Measurements from ENCODE around the gene AOAH.

The AOAH gene

GRCh38 chr7:36614959-36615358 is 109.3 kb downstream of the AOAH start:
- DNase-seq (ENCODE audit: low read depth), result no peak
- no peak overlapping the region for H3K4me3 ChIP-seq (ENCODE audit: control insufficient read depth, low read depth, low read length)
- no peak for TF ChIP-seq CTCF (IDR thresholded peaks at IDR 0.05; ENCODE audit: control insufficient read depth, insufficient read depth, low read depth, low read length, missing control alignments)

- TF ChIP-seq CTCF (IDR thresholded peaks at IDR 0.05; ENCODE audit: control insufficient read depth, insufficient read depth, low read depth, low read length, missing control alignments), result no peak
- no peak overlapping the region for H3K4me3 ChIP-seq (ENCODE audit: control insufficient read depth, low read depth, low read length)
- no peak for DNase-seq (ENCODE audit: low read depth)
These were observed 111.2 kb downstream of the AOAH start for GRCh38 chr7:36613031-36613614.

- DNase-seq (ENCODE audit: low read depth), result no peak
- no peak for TF ChIP-seq CTCF (IDR thresholded peaks at IDR 0.05; ENCODE audit: control insufficient read depth, insufficient read depth, low read depth, low read length, missing control alignments)
- H3K4me3 ChIP-seq (ENCODE audit: control insufficient read depth, low read depth, low read length), result no peak overlapping the region
These were observed 112.6 kb downstream of the AOAH start for GRCh38 chr7:36611703-36612102.

- H3K4me3 ChIP-seq (ENCODE audit: control insufficient read depth, low read depth, low read length), result no peak overlapping the region
- DNase-seq (ENCODE audit: low read depth), result no peak
- TF ChIP-seq CTCF (IDR thresholded peaks at IDR 0.05; ENCODE audit: control insufficient read depth, insufficient read depth, low read depth, low read length, missing control alignments), result no peak
These were observed 116.6 kb downstream of the AOAH start for GRCh38 chr7:36607721-36608095.

GRCh38 chr7:36606976-36607720 is 117.1 kb downstream of the AOAH start:
- DNase-seq (ENCODE audit: low read depth), result no peak
- TF ChIP-seq CTCF (IDR thresholded peaks at IDR 0.05; ENCODE audit: control insufficient read depth, insufficient read depth, low read depth, low read length, missing control alignments), result no peak
- no peak overlapping the region for H3K4me3 ChIP-seq (ENCODE audit: control insufficient read depth, low read depth, low read length)

GRCh38 chr7:36606153-36606975 is 117.9 kb downstream of the AOAH start:
- TF ChIP-seq CTCF (IDR thresholded peaks at IDR 0.05; ENCODE audit: control insufficient read depth, insufficient read depth, low read depth, low read length, missing control alignments), result no peak
- no peak overlapping the region for H3K4me3 ChIP-seq (ENCODE audit: control insufficient read depth, low read depth, low read length)
- DNase-seq (ENCODE audit: low read depth), result no peak

All from AG09309 (cell line).